ENCODE data around the gene LYG2. TPM values are rescaled to one million over a fixed set of nuclear protein-coding genes. Genes with fewer than 3 reads are reported as not detected.
"Not testable (repeated sequence)": the region's sequence is repeated elsewhere in the genome, so short reads cannot be mapped to it uniquely, and the experiment has no call there.

LYG2 gene
- total RNA-seq, 1 experiment from 2014 or later = not detected

DNA sequence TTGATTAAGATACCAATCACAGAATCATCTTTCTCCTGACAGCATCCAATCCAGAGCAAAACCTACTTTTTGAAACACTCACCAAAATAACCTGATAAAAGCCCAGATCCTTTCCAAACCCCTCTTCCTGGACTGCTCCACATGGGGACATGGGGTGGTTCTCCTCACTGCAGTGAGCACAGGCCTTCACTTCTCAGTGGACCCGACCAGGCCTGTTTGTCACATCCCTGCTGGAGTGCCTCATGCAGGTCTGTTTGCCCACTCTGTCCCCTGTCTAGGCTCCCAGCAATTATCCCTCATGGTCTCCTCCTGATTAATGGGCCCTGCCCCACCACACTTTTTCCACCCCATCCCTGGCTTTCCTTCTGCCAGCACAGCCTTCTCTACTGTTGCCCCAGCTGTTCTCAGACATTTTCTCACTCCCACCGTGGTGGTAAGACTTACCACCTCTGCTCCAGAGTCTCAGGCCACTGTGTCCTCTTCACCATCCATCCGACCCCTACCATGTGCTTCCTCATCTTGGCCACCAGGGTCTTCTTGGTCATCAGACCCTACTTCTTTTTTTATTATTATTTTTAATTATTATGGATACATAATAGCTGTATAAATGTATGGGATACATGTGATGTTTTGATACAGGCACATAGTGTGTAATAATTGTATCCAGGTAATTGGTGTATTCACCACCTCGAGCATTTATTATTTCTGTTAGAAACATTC, 53.3 kb downstream of the LYG2 start:
- no peak for DNase-seq (ENCODE audit: low read depth)

DNA sequence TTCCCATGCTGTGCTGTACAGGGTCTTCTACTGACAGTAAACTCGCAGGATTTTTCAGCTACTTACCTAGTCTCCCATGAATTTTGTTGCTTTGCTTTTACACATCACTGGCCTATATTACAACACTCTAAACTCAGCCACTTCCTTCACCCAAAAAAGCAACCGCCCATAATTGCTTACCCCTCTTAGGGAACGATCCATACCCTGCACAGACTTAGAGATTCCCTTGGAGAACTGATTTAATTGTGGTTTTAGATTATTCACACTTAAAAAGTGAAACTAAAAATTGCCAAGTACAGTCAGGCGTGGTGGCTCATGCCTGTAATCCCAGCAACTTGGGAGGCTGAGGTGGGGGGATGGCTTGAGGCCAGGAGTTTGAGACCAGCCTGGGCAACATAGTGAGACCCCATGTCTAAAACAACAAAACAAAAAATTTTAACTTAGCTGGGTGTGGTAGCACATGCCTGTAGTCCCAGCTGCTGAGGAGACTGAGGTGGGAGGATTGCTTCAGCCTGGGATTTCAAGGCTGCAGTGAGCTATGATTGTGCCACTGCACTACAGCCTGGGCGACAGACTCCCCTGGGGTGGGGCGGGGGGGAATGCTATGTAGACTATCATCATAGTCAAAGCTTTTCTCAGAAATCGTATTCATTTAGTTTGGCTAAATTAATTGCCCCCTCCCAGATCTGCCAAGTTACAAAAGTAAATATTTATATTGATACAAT, 55.2 kb downstream of the LYG2 start:
- DNase-seq (ENCODE audit: low read depth) = no peak

DNA sequence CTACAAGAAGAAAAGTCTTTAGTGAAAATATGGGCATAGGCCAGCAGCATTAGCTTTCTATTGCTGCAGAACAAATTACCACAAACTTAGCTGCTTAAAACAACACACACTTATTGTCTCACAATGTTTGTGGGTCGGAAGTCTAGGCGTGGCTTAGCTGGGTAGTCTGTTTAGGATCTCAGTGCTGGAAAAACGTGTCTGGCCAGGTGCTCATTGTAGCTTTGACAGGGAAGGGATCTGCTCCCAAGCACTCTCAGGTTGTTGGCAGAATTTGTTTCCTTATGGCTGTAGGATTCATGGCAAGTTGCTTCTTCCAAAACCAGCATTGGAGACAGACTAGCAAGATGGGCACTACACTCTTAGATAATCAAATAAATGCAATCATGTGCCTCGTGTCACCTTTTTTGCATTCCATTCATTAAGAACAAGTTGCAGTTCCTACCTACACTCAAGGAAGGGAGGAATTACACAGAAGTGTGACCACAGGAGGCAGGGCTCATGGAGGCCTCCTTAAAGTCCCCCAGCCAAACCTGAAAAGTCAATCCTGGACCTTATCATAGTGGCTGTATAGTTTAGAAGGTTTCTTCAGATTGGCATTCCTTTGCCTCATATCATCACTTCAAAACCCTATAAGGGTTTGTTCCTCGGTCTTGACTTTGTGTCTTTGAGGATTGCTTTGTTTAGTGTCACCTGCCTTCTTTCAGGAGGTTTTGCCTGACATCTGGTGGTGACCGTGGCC, 57.2 kb downstream of the LYG2 start:
- DNase-seq (ENCODE audit: low read depth) = no peak

DNA sequence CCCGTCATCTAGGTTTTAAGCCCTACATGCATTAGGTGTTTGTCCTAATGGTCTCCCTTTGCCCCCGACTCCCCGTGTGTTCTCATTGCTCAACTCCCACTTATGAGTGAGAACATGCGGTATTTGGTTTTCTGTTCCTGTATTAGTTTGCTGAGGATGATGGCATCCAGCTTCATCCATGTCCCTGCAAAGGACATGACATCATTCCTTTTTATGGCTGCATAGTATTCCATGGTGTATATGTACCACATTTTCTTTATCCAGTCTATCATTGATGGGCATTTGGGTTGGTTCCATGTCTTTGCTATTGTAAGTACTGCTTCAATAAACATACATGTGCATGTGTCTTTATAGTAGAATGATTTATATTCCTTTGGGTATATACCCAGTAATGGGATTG, 63.1 kb downstream of the LYG2 start:
- DNase-seq (ENCODE audit: low read depth) = not testable (repeated sequence)

Other genes starting within 250 kb of the LYG2 start
- not detected in 2 replicates for gene C2orf15, start 114.0 kb downstream of the LYG2 start, total RNA-seq (2014; rRNA removed)
- gene TSGA10, start 100.7 kb downstream of the LYG2 start, total RNA-seq (2014; rRNA removed) = 1.5 and 2.5 TPM in 2 replicates
- 5.2 and 7.1 TPM in 2 replicates for gene LIPT1, start 100.7 kb downstream of the LYG2 start, total RNA-seq (2014; rRNA removed)
- gene MITD1, start 74.6 kb downstream of the LYG2 start, total RNA-seq (2014; rRNA removed) = 23.4 and 29.0 TPM in 2 replicates
- 36.9 and 38.6 TPM in 2 replicates for gene MRPL30, start 74.5 kb downstream of the LYG2 start, total RNA-seq (2014; rRNA removed)
- gene LYG1, start 45.5 kb upstream of the LYG2 start, total RNA-seq (2014; rRNA removed) = 0.26 and 0.86 TPM in 2 replicates
- gene TXNDC9, start 80.7 kb upstream of the LYG2 start, total RNA-seq (2014; rRNA removed) = 56.7 and 74.7 TPM in 2 replicates
- gene EIF5B, start 81.7 kb upstream of the LYG2 start, total RNA-seq (2014; rRNA removed) = 13.7 and 25.2 TPM in 2 replicates
- 13.9 and 19.0 TPM in 2 replicates for gene REV1, start 234.4 kb upstream of the LYG2 start, total RNA-seq (2014; rRNA removed)